Activated effector memory CD4-positive, alpha-beta T cell treated with anti-CD3 and anti-CD28 coated beads, Interleukin-2, amount 50 U/mL, for 16 hours (primary cell): Measurements from ENCODE around the gene AUNIP.

Source experiments
- DNase-seq: peaks from one replicate; pipeline ENCODE4 v3.0.0-alpha.2; 2020

The AUNIP gene

GRCh38 chr1:25807480-25808390, 51.5 kb downstream of the AUNIP start:
- DNase-seq: no peak

DNA sequence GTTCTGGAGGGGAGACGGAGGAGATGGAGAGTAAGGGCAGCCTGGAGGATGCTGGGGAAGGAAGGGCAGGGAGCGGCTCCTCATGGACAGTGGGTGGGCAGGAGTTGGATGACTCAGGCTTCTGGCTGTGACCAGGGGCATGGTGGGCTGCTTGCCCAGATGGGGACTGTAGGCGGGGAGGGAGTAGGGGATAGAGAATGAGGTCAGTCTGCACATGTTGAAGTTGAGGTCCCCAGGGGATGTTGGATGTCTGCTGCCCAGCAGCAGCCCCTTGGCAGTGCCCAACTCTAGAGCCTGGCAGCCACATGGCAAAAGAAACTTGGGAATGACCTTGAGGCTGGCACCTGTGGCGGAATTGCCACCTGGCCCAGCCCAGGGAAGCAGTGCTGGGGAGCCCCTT, 52.8 kb downstream of the AUNIP start:
- no peak for DNase-seq

DNA sequence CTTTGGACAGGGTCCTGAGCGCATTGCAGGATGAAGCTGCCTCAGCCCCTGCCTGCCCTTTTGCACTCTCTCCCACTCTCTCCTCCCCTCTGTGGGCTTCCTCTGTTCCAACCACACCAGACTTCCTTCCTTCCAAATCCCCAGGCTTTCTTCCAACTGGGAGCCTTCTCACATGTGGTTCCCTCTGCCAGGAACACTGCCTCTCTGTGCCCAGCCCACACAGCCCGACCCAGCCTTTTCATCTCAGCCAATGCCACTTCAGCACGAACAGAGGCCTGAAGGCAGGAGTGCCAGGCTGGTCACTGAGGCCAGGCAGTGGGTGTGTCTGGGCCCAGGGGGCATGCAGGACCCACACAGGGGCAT, 53.4 kb downstream of the AUNIP start:
- no peak for DNase-seq

GRCh38 chr1:25804964-25805862, 54.0 kb downstream of the AUNIP start:
- DNase-seq: no peak

- DNase-seq: no peak
These were observed 54.9 kb downstream of the AUNIP start for GRCh38 chr1:25804244-25804963.

DNA sequence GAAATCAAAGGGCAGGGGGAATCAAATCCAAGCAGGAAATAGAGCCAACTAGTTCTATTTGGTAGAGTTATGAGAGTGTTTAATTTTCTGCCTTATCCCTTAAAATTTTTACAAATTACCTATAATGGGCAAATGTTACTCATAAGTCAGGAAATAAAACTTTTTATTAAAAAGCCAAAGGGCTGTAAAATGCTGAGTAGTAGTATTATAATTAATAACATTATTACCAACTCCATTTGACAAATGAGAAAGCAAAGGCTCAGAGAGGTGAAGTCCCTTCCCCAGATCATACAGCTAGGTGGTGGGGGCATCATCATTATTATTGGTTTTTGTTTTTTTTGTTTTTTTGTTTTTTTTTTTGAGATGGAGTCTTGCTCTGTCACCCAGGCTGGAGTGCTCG, 55.9 kb downstream of the AUNIP start:
- DNase-seq: no peak

DNA sequence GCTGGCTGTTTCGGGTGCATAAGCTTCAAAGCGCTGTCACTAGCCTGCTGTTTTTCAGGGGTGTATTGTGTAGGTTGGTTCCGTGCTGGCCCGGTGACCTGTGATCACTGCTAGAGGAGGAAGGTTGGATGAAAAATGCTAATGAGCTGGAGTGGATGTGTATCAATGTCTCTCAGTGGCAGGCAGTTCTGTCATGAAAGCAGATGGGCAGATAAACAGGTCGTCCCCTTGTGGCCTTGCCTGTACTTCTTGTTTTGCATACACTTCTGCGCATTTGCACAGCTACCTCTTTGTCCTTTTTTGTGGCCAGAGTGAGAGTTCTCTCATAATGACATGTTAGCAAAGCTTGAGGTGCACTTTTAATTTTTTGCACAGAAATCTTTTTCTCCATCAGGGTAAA, 56.3 kb downstream of the AUNIP start:
- no peak for DNase-seq

DNA sequence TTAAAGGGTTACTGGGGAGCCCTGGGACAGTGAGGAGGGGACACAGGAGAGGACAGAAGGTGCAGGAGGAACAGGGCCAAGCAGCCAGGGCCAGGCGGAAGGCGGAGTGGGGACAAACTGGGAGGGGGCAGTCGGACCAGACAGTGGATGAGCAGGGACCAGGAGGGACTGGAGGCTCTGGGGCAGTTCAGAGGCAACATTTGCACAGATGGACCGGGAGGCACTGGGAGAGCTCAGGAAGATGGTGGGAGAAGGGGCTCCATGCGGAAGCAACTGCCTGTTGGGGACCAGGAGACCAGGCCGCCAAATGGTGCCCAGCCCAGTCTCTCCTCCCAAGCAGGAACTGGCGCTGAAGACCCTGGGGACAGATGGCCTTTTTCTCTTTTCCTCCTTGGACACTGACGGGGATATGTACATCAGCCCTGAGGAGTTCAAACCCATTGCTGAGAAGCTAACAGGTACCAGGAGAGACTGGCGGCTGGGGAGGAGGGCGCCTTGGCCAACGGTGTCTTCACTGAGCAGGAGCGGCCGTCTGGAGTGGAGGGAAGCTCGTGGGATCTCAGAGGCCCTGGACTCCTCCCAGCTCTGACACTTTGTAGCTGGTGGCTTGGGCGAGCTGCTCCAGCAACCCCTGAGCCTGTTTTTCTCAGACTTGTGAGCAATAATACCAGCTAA, 58.4 kb downstream of the AUNIP start:
- DNase-seq: no peak

GRCh38 chr1:25799935-25800702, 59.1 kb downstream of the AUNIP start, which contains the start of gene SELENON:
Gene SELENON (plus strand): TSS chr1:25800193. CDS start chr1:25800231, 38 bp downstream.
- peak; percentile 76 for DNase-seq

GRCh38 chr1:25799352-25799934, 59.8 kb downstream of the AUNIP start:
- DNase-seq: no peak

DNA sequence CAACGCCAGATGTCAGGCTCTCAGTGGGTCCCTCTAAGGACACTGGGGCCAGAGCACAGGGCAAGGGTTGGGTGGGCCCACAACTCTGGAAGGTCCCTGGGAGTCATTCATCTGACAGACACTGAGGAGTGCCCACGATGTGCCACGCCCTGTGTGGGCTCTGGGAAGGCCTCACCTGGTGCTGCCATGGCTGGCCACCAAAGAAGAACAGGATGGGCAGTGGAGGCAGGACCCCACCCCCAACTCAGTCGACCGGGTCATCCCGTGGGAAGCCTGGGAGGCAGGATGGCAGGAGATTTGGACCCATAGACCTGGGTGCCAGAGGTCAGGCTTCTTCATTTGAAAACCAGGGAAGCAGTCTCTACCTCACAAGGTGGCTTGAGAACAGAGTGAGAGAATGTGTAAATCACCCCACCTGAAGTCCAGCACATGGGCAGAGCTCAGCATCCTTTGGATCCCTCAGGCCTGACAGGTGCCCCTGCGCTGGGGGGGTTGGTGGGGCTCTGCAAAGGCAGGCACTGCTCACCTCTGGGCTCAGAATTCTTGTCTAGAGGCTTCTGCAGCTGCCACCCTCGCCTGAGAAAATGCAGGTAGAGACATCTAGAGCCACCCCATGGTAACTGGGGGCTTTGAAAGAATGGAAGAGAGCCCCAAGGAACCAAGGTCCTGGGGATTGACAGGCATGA, 60.4 kb downstream of the AUNIP start:
- DNase-seq: no peak

GRCh38 chr1:25797939-25798338, 61.3 kb downstream of the AUNIP start:
- DNase-seq: peak; percentile 73

DNA sequence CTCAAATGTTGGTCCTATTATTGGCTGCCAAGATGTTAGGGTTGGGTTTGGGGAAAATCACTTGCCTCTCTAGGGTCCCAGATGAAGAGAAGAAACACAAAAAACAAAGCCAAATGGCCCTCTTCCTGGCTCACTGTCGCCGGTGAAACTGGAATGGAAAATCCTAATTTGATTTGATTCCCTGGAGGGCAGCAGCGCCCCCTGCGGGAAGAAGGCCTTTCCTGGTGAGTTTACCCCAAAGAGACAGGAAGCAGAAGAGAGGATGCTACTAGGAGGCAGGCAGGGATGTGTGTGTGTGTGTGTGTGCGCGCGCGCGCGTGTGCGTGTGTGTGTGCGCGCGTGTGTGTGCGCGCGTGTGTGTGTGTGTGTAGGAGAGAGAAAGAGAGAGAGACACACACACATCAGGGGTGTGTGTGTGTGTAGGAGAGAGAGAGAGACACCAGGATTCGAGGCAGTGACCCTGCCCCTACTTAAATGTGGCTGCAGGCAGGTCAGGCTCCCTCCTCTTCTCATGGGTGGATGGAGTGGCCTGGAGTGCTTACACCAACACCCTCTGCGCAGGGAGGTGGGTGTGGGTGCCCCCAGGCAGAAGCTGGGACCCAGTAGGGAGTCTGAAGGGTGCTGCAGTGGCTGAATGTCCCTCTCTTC, 62.3 kb downstream of the AUNIP start:
- peak; percentile 94 for DNase-seq

DNA sequence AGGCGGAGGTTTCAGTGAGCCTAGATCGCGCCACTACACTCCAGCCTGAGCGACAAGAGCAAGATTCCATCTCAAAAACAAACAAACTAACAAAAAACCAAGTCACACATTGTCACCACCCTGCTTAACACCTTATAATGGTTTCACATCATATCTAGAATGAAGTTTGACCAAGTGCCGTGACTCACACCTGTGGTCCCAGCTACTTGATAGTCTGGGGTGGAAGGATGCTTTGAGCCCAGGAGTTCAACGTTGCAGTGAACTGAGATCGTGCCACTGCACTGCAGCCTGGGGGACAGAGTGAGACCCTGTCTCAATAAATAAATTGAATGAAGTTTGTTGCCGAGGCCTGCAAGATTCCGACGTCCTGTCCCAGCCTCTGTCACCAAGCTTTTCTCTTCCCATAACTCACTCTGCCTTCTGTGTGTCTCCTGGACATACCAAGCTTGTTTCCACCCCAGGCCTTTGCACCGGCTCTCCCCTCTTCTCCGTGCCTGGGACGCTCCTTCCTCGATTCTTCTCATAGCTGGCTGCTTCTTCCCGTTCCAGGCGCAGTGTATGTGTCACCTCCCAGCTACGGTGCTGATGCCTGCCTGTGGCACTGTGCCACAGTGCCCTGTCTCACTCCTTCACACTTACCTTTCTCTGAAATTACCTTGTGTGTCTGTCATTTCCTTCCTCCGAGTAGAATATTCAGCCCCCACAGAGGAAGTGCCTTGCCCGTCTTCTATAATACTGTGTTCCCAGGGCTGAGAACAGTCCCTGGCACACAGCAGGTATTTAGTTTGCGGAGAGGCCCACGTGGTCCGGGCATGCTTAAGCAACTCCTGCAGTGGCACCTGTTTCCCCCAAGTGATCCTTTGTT, 63.1 kb downstream of the AUNIP start:
- DNase-seq: peak; percentile 74

DNA sequence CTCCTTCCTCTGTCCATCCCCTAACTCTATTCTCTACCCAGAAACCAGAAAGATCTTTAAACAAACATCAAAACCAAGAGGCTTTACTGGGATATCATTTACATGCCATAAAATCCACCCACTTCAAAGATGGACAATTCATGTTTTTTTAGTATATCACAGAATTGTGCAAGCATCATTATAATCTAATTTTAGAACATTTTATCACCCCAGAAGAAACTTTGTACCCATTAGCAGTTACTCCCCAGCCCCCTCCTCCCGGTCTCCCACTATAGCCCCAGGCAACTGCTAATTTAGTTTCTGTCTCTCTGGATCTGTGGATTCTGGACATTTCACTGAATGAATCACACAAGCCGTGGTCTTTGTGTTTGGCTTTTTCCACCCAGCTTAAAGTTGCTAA, 64.0 kb downstream of the AUNIP start:
- DNase-seq: no peak

DNA sequence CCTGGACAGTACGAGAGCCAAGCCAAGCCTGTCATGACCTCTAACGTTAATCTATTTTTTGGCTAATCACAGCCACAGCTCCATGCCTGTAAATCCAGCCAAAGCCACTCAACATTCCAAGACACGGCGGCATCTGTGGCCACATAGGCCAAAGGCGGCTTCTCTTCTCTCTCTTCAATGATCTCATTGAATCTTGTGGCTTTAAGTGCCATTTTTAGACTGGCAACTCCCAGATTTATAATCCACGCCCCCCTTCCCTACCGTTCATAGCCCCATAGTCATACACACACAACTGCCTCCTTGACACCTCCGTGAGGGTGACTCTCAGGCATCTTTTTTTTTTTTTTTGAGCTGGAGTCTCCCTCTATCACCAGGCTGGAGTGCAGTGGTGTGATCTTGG, 64.9 kb downstream of the AUNIP start:
- DNase-seq: no peak

GRCh38 chr1:25793585-25794170, 65.6 kb downstream of the AUNIP start:
- DNase-seq: no peak

DNA sequence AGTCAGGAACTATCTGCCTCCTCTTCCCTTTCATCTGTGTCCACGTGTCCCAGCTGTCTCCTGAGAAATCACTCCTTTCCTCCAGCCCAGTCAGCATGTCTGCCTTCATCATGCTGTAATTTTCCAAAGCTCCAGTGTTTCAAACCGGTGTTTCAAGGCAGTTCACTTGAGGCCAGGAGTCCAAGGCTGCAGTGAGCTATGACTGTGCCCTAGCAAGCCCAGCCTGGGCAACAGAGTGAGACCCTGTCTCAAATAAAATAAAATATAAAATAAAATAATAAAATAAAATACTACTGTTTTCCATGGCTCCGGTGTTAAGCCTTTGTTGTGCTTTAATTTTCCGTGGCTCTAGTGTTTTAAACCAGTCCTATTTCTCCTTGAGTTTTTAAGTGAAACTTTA, 67.1 kb downstream of the AUNIP start:
- no peak for DNase-seq

DNA sequence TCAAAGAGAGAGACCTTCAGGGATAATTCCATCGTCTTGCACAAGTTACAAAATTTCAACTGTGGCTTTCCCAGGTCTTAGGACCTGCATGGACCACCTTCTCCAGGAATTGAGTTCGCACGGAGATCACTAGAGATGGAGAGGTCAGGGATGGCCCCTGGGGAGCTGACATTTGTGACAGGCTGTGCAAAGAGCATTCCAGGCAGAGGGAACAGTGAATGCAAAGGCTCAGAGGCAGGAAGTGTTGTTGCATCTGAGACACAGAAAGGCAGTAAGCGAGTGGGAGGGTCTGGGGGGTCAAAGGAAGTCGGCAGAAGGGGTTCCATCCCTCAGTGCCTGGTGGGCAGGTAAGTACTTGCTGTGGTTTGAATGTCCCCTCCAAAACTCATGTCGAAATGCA, 68.8 kb downstream of the AUNIP start:
- DNase-seq: no peak
